Raji (cell line): ENCODE measurements around the gene TAS2R20.

Experiments
- POLR2A ChIP-seq: IDR thresholded peaks from 2 replicates; pipeline ENCODE4 v1.6.1; 2011; ENCODE audit warnings: low read depth, low read length, control low read depth; ENCODE audit not compliant: insufficient read depth

The TAS2R20 gene, protein sequence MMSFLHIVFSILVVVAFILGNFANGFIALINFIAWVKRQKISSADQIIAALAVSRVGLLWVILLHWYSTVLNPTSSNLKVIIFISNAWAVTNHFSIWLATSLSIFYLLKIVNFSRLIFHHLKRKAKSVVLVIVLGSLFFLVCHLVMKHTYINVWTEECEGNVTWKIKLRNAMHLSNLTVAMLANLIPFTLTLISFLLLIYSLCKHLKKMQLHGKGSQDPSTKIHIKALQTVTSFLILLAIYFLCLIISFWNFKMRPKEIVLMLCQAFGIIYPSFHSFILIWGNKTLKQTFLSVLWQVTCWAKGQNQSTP

GRCh38 chr12:10998204-10998603 lies at the start of gene TAS2R20:
Gene TAS2R20, minus strand, starts transcription at chr12:10998304. Its CDS starts 429 bp downstream, at chr12:10997875.
- no peak for TF ChIP-seq POLR2A

GRCh38 chr12:11040162-11040561 lies 42.1 kb upstream of the TAS2R20 start:
- TF ChIP-seq POLR2A = no peak

DNA sequence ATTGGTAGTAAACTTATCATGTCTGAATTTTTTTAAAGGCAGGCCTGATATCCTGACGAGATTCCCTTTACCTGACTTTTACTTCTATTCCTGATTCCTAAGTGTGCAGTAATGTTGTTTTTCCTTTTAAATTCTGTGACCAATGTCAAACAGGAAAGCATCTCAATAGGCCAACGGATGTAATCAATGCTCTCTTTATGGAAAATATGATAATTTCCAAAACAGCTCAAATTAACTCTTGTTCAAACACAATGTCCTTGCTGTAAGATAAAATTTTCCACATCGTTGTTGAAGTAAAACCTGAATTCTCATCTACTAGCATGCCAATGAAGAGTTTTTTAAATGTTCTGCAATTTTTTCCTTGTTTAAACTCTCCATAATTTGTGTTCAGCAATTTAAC lies 41.1 kb upstream of the TAS2R20 start:
- no peak for TF ChIP-seq POLR2A

DNA sequence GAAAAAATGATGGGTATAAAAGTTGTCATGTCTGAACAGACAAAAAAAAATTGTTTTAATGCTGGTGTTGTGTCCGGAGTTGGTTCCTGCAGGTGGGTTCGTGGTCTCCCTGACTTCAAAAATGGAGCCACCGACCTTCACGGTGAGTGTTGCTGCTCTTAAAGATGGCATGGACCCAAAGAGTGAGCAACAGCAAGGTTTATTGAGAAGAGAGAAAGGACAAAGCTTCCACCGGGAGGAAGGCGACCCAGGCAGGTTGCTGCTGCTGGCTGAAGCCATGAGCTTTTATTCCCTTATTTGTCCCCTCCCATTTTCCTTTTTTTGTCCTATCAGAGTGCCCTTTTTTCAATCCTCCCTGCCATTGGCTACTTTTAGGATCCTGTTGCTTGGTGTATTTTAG lies 33.2 kb upstream of the TAS2R20 start, which contains the start of gene TAS2R31:
TSS of gene TAS2R31 (minus strand) at position 101 of the 400 bp plus-strand sequence. CDS start at position 29, 72 bp downstream.
- no peak for TF ChIP-seq POLR2A

GRCh38 chr12:11026118-11026517 lies 28.0 kb upstream of the TAS2R20 start:
- no peak for TF ChIP-seq POLR2A

- no peak for TF ChIP-seq POLR2A
Measured at GRCh38 chr12:11023387-11023786, 25.3 kb upstream of the TAS2R20 start.

GRCh38 chr12:11022520-11022919 lies 24.4 kb upstream of the TAS2R20 start, which contains the start of gene TAS2R19:
Gene TAS2R19, minus strand, starts transcription at chr12:11022620. Its CDS starts 49 bp downstream, at chr12:11022571.
- no peak for TF ChIP-seq POLR2A

GRCh38 chr12:11016937-11017336 lies 18.8 kb upstream of the TAS2R20 start:
- TF ChIP-seq POLR2A = no peak

GRCh38 chr12:11015775-11016430 lies 17.8 kb upstream of the TAS2R20 start:
- TF ChIP-seq POLR2A = no peak

DNA sequence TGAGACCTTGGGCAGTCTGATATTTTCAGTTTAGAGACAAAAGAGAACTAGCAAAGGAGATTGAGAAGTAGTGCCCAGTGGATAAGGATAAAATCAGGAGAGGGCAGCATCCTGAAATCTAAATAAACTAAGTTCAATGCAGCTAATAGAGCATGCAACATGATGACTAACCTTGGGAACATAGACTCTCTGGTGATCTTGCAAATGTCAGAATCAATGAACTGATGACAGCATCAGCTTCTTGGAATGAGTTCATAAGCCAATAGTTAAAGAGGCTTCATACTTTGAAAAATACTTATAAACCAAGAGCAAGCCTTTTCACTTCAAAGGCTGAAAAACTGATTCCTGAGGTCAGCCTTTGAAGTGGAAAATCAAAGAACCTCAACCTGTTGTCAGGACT lies 16.1 kb upstream of the TAS2R20 start:
- TF ChIP-seq POLR2A = no peak

- TF ChIP-seq POLR2A = no peak
Measured at GRCh38 chr12:11007608-11008007, 9.5 kb upstream of the TAS2R20 start.

- TF ChIP-seq POLR2A = no peak
Measured at GRCh38 chr12:10994307-10994706, 3.8 kb downstream of the TAS2R20 start.

DNA sequence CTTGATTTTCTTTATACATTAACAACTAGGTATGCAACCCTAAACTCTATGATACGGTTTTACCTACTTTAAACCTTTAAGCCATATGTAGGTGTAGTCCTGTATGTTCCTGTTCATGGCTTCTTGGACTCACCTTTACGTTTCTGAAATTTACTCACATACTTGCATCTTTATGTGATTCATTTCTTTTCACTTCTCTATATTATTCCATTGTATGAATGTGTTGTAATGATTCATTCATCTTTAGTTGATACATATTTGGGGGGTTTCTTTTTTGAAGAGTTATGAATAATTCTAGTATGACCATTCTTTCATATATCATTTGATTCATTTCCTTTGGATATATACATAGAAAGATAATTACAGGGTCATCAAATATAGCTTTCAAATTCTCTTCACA lies 9.0 kb downstream of the TAS2R20 start:
- no peak for TF ChIP-seq POLR2A

- TF ChIP-seq POLR2A = no peak
Measured at GRCh38 chr12:10986812-10987211, 11.3 kb downstream of the TAS2R20 start, which contains the start of gene TAS2R50. Gene TAS2R50, minus strand, starts transcription at chr12:10986912. Its CDS starts 52 bp downstream, at chr12:10986860.

GRCh38 chr12:10982244-10982643 lies 15.9 kb downstream of the TAS2R20 start:
- TF ChIP-seq POLR2A = no peak

DNA sequence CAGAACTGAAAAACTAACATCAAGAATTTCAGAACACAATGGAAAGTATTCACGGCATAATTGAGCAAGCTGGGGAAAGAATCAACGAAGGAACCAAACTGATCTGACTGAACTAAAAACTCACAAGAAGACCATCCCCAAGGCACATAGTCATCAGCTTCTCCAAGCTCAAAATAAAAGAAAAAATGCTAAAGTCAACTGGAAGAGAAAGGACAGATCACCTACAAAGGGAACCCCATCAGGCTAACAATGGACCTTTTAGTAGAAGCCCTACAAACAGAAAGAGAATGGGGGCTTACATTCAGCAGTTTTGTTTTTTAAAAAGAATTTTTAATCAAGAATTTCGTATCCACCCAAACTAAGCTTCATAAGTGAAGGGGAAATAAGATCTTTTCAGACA lies 23.1 kb downstream of the TAS2R20 start:
- no peak for TF ChIP-seq POLR2A
